ENCODE data around the gene DNAJC12.
"Not testable (repeated sequence)": the region's sequence is repeated elsewhere in the genome, so short reads cannot be mapped to it uniquely, and the experiment has no call there.

Gene DNAJC12

DNA sequence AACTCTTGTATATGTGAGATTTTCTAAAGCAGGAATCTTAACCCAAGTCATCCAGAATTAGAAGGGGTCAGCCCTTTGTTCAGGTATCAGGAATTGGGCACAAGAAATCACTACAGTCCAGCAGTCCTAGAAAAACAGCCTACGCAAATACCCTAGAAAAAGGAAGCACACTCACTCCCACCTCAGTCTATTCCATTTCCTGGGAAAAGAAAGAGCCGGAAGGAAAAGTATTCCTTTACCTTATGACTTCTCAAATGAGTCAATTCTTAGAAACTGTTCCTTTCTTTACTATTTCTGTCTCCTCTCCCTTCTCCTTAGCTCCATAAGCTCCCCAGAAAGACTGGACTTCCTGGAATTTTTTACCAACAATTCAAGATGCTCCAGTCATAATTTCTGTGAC lies 62.7 kb downstream of the DNAJC12 start:
- DNase-seq (no peak), ATAC-seq (replicated peaks) (no peak)
- H3K4me1 Mint-ChIP-seq = peaks cover 24 to 42% of the 10 kb centered on the region in 2 donors
- no peak overlapping the region for H3K4me3 Mint-ChIP-seq
- no peaks in the 10 kb centered on the region for H3K9me3 Mint-ChIP-seq
- no peaks in the 10 kb centered on the region for H3K27me3 Mint-ChIP-seq
- H3K27ac Mint-ChIP-seq = no peak overlapping the region
- H3K36me3 Mint-ChIP-seq = peaks cover 0 to 3% of the 10 kb centered on the region in 2 donors

DNA sequence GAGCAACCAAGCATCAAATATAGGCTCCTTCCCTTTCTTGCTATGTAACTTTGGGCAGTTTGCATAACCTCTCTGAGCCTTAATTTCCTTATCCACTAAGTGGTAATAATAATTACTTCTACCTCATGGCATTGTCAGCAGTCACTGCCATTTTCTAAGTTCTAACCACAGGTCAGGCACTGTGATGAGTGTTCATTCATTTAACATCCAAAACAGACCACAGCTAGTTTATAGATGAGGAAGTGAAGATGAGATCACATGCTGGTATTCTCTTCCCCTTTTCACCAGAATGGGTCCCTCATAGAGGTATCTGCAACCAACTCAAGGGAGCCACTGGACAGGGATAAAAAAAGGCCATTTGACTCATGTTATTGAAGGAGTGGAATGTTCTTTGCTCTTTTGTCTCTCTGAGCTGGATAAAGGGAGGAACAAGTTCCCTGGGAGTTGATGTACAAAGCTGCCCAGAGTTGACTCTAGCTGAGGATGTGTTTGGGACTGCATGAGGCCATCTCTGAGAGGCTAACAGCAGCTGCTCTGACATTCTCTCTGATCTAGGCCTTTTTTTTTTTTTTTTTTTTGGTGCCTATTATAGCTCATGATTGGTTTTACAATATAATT lies 65.0 kb downstream of the DNAJC12 start:
- DNase-seq (peak; percentile 51), ATAC-seq (replicated peaks) (peak; percentile 97)
- Mint-ChIP-seq H3K4me1 (peaks cover 33 to 51% of the 10 kb centered on the region in 2 donors), H3K36me3 (peaks cover 0 to 3% of the 10 kb centered on the region in 2 donors), H3K27me3 (no peaks in the 10 kb centered on the region), H3K4me3 (peak overlapping the region in 1 of 2 donors; percentile 5), H3K9me3 (no peaks in the 10 kb centered on the region), H3K27ac (peak overlapping the region; percentile 84)

DNA sequence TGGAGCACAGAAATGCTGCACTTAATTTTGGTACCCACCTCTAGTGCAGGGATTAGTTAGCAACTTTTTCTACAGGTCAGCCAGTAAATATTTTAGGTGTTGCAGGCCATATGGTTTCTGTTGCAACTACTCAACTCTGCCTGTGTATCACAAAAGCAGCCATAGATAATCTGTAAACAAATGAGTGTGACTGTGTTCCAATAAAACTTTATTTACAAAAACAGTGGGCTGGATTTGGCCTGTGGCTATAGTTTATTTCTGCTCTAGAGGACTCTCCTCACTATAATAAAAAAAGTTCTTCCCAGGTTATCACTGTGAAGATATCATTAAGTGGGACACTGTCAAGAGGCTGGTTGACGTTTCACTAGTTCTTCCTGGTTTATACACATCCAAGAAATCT lies 65.8 kb downstream of the DNAJC12 start:
- Mint-ChIP-seq H3K4me3 (no peak overlapping the region), H3K4me1 (peaks cover 33 to 51% of the 10 kb centered on the region in 2 donors), H3K36me3 (peaks cover 0 to 3% of the 10 kb centered on the region in 2 donors), H3K27ac (no peak overlapping the region), H3K9me3 (peaks cover 0 to 1% of the 10 kb centered on the region in 2 donors), H3K27me3 (no peaks in the 10 kb centered on the region)
- DNase-seq = no peak
- no peak for ATAC-seq (replicated peaks)

DNA sequence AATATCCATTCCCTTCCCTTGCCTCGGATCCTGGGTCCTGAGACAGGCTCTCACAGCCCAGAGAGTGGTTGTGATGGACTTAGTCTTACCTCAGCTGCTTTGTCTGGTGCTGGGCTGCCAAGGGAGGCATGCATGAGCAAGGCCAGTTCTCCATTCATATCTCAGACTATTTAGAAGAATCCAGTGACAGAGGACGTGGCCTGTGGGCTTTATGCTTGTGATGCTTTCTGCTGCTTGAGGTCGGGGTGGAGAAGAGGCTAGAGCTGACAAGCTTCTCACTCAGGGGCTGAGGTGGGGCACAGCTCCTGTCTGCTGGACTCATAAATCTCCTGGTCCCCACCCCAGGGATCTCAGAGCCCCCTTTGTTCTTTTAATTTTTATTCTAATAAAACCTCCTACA lies 66.8 kb downstream of the DNAJC12 start:
- Mint-ChIP-seq H3K4me1 (peaks cover 33 to 51% of the 10 kb centered on the region in 2 donors), H3K27me3 (no peaks in the 10 kb centered on the region), H3K36me3 (peaks cover 0 to 3% of the 10 kb centered on the region in 2 donors), H3K9me3 (peaks cover 0 to 1% of the 10 kb centered on the region in 2 donors), H3K4me3 (peak overlapping the region in 1 of 2 donors; percentile 57), H3K27ac (peak overlapping the region; percentile 95)
- DNase-seq (no peak), ATAC-seq (replicated peaks) (peak; percentile 16 to 24)

DNA sequence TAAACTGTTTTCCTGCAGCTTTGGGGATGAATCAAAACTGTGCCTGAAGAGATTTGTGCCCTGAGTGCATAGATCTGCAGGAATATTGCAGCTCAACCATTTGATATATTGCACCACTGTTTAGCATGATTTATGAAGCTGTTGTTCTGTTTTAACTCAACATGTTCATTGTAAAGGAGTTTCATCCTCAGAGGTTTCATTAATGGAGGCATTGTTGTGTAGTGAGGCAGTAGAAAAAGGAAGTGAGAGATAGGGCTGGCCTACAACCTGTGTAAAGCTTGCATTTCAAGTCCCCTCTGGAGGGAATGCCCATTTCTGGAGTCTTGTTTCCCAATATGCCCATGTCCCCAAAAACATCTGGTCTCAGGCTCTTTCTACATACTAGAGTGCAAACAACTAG lies 67.5 kb downstream of the DNAJC12 start:
- H3K9me3 Mint-ChIP-seq = peaks cover 0 to 1% of the 10 kb centered on the region in 2 donors
- no peaks in the 10 kb centered on the region for H3K27me3 Mint-ChIP-seq
- ATAC-seq (replicated peaks) = peak; percentile 74 to 78
- peak overlapping the region; percentile 95 for H3K27ac Mint-ChIP-seq
- peaks cover 0 to 3% of the 10 kb centered on the region in 2 donors for H3K36me3 Mint-ChIP-seq
- peak overlapping the region in 1 of 2 donors; percentile 10 for H3K4me3 Mint-ChIP-seq
- H3K4me1 Mint-ChIP-seq = peaks cover 35 to 56% of the 10 kb centered on the region in 2 donors
- DNase-seq = no peak

GRCh38 chr10:67767244-67767643 lies 70.7 kb downstream of the DNAJC12 start:
- no peak overlapping the region for H3K4me3 Mint-ChIP-seq
- peaks cover 0 to 1% of the 10 kb centered on the region in 2 donors for H3K9me3 Mint-ChIP-seq
- H3K27ac Mint-ChIP-seq = peak overlapping the region; percentile 47

DNA sequence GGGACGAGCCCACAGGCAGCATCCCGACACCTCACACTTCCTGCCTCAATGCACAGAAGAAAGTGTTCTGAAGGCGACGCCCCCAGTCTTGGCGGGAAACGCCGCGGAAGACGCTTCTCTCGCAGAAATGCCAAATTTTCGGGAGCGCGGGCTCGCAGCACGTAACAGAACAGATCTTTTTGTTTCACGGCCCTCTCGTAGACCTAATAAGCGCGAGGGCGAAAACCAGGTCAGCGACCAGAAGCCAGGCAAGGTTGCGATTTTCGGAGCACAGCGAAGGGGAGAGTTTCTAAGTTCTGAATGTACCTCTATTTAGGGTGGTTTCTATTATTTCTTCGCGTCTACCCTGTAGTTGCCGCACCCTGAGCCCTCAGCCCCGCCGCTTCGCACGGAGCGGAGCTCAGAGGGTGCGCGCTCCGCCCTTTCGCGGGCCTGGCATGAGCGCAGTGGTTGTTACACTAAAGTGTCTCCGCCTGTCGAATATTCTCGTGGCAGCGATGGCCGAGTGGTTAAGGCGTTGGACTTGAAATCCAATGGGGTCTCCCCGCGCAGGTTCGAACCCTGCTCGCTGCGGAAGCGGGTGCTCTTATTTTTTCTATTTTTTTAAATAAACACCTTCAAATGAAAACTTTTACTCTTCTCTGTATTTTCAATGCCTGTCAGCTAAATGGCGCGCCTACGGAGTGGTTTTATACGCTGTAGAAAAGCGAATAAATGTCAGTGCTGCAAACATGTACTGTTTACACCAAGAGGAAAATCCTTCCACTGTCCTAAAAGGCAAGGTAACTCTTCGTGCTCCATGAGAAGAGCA lies 73.8 kb downstream of the DNAJC12 start:
- ATAC-seq (replicated peaks) (peak; percentile 87 to 88), DNase-seq (peak; percentile 96)
- Mint-ChIP-seq H3K4me3 (peak overlapping the region; percentile 89 to 90), H3K27me3 (peaks cover 5 to 6% of the 10 kb centered on the region in 2 donors), H3K9me3 (peaks cover 0 to 1% of the 10 kb centered on the region in 2 donors), H3K27ac (peak overlapping the region; percentile 100), H3K36me3 (peaks cover 4 to 8% of the 10 kb centered on the region in 2 donors), H3K4me1 (peaks cover 16 to 43% of the 10 kb centered on the region in 2 donors)

More at GRCh38 chr10:67767244-67767643, 70.7 kb downstream of the DNAJC12 start:
- Mint-ChIP-seq H3K36me3 (peaks cover 4 to 8% of the 10 kb centered on the region in 2 donors), H3K4me1 (peaks cover 33 to 62% of the 10 kb centered on the region in 2 donors), H3K27me3 (peaks cover 5 to 6% of the 10 kb centered on the region in 2 donors)
- DNase-seq (no peak), ATAC-seq (replicated peaks) (no peak)

GRCh38 chr10:67763499-67764011 lies 74.4 kb downstream of the DNAJC12 start:
- Mint-ChIP-seq H3K27me3 (peaks cover 5 to 6% of the 10 kb centered on the region in 2 donors), H3K36me3 (peaks cover 4 to 8% of the 10 kb centered on the region in 2 donors), H3K9me3 (peaks cover 0 to 1% of the 10 kb centered on the region in 2 donors), H3K4me1 (peaks cover 12 to 38% of the 10 kb centered on the region in 2 donors), H3K4me3 (peak overlapping the region; percentile 89 to 90), H3K27ac (peak overlapping the region; percentile 100)
- DNase-seq (peak; percentile 63), ATAC-seq (replicated peaks) (peak; percentile 42 to 49)

DNA sequence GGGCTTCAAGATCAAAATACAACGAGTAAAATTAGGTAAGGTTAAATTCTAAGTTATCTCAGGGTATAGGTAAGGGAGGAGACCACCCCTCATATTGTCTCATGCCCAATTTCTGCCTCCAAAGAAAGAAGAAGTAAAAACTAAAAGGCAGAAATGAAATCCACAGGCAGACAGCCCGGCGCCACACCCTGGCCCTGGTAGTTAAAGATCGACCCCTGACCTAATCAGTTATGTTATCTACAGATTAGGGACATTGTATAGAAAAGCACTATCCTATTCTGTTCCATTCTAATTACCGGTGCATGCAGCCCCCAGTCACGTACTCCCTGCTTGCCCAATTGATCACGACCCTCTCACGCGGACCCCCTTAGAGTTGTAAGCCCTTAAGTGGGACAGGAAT lies 75.4 kb downstream of the DNAJC12 start:
- H3K4me1 Mint-ChIP-seq = peaks cover 12 to 38% of the 10 kb centered on the region in 2 donors
- H3K36me3 Mint-ChIP-seq; ATAC-seq (replicated peaks); H3K4me3 Mint-ChIP-seq; H3K27me3 Mint-ChIP-seq; H3K27ac Mint-ChIP-seq; H3K9me3 Mint-ChIP-seq; DNase-seq: not testable (repeated sequence)

DNA sequence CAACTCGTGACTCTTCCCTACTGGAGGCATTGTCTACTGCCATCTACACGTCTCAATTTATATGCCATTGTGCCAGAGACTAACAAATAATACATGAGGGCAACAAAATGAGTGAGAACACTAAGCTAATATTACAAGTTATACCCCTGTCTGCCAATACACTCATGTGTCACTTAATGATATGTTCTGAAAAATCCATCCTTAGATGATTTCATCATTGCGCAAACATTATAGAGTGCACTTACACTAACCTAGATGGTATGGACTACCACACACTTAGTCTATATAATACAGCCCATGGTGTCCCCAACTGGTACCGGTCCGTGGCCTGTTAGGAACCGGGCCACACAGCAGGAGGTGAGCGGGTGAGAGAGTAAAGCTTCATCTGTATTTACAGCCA lies 77.7 kb downstream of the DNAJC12 start:
- H3K9me3 Mint-ChIP-seq = no peaks in the 10 kb centered on the region
- peaks cover 4 to 8% of the 10 kb centered on the region in 2 donors for H3K36me3 Mint-ChIP-seq
- H3K27me3 Mint-ChIP-seq = peaks cover 5 to 6% of the 10 kb centered on the region in 2 donors
- no peak overlapping the region for H3K4me3 Mint-ChIP-seq
- H3K4me1 Mint-ChIP-seq = peaks cover 9 to 30% of the 10 kb centered on the region in 2 donors
- ATAC-seq (replicated peaks) = no peak
- no peak for DNase-seq
- H3K27ac Mint-ChIP-seq = no peak overlapping the region

Data from stimulated activated naive B cell treated with anti-CD40 and anti-IgM and Interleukin-4, amounts not matched to agents 10 μg/mL and 1 μg/mL and 100 μg/mL, for 72 hours (primary cell).